ENCODE data around the gene MTCL1.

DNA sequence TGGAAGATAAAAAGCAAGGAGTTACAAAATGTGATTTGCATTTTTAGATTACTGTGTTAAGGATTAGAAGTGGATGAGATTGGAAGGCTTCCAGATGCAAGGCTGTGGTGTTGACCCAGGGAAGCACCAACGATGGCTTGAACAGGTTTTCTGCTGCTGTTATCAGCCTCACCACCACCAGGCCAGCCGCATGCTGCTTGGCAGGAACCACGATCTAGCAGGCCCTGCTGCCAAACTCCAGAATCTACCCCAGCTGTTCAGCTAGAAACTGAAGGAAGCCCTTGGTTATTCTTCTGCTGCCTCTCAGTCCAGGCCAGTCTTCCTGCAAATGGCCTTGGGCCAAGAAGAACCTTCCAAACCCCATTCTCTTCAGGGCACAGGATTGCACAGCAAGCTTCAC, 133.9 kb downstream of the MTCL1 start:
- TF ChIP-seq RAD21 (IDR thresholded peaks at IDR 0.05; ENCODE audit: low read depth): no peak
- no peak for TF ChIP-seq ZBTB7A (IDR thresholded peaks at IDR 0.05; ENCODE audit: low read depth)
- TF ChIP-seq, protein P1, sequence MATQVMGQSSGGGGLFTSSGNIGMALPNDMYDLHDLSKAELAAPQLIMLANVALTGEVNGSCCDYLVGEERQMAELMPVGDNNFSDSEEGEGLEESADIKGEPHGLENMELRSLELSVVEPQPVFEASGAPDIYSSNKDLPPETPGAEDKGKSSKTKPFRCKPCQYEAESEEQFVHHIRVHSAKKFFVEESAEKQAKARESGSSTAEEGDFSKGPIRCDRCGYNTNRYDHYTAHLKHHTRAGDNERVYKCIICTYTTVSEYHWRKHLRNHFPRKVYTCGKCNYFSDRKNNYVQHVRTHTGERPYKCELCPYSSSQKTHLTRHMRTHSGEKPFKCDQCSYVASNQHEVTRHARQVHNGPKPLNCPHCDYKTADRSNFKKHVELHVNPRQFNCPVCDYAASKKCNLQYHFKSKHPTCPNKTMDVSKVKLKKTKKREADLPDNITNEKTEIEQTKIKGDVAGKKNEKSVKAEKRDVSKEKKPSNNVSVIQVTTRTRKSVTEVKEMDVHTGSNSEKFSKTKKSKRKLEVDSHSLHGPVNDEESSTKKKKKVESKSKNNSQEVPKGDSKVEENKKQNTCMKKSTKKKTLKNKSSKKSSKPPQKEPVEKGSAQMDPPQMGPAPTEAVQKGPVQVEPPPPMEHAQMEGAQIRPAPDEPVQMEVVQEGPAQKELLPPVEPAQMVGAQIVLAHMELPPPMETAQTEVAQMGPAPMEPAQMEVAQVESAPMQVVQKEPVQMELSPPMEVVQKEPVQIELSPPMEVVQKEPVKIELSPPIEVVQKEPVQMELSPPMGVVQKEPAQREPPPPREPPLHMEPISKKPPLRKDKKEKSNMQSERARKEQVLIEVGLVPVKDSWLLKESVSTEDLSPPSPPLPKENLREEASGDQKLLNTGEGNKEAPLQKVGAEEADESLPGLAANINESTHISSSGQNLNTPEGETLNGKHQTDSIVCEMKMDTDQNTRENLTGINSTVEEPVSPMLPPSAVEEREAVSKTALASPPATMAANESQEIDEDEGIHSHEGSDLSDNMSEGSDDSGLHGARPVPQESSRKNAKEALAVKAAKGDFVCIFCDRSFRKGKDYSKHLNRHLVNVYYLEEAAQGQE (IDR thresholded peaks at IDR 0.05; ENCODE audit: low read depth): no peak
- TF ChIP-seq FOXM1 (IDR thresholded peaks at IDR 0.05; ENCODE audit: borderline replicate concordance, low read depth): no peak
- TF ChIP-seq CEBPB (IDR thresholded peaks at IDR 0.05): no peak
- TF ChIP-seq NFIC (IDR thresholded peaks at IDR 0.05): no peak
- TF ChIP-seq, protein P2, sequence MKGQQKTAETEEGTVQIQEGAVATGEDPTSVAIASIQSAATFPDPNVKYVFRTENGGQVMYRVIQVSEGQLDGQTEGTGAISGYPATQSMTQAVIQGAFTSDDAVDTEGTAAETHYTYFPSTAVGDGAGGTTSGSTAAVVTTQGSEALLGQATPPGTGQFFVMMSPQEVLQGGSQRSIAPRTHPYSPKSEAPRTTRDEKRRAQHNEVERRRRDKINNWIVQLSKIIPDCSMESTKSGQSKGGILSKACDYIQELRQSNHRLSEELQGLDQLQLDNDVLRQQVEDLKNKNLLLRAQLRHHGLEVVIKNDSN (IDR thresholded peaks at IDR 0.05): no peak
- TF ChIP-seq CREB1 (IDR thresholded peaks at IDR 0.05; ENCODE audit: low read depth): no peak
- TF ChIP-seq TCF12 (IDR thresholded peaks at IDR 0.05; ENCODE audit: low read depth): no peak
- TF ChIP-seq, protein P3, sequence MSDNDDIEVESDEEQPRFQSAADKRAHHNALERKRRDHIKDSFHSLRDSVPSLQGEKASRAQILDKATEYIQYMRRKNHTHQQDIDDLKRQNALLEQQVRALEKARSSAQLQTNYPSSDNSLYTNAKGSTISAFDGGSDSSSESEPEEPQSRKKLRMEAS (IDR thresholded peaks at IDR 0.05): no peak

All from Ishikawa (cell line).